ENCODE results near the gene GJB2. TPM values are rescaled to one million over a fixed set of nuclear protein-coding genes. Genes with fewer than 3 reads are reported as not detected.

The GJB2 gene
- total and polyA plus RNA-seq, 2 of the 8 experiments (the other 6 are each of a cell fraction or from before 2014, with no cell fraction given), result 0.20 to 0.21 TPM

DNA sequence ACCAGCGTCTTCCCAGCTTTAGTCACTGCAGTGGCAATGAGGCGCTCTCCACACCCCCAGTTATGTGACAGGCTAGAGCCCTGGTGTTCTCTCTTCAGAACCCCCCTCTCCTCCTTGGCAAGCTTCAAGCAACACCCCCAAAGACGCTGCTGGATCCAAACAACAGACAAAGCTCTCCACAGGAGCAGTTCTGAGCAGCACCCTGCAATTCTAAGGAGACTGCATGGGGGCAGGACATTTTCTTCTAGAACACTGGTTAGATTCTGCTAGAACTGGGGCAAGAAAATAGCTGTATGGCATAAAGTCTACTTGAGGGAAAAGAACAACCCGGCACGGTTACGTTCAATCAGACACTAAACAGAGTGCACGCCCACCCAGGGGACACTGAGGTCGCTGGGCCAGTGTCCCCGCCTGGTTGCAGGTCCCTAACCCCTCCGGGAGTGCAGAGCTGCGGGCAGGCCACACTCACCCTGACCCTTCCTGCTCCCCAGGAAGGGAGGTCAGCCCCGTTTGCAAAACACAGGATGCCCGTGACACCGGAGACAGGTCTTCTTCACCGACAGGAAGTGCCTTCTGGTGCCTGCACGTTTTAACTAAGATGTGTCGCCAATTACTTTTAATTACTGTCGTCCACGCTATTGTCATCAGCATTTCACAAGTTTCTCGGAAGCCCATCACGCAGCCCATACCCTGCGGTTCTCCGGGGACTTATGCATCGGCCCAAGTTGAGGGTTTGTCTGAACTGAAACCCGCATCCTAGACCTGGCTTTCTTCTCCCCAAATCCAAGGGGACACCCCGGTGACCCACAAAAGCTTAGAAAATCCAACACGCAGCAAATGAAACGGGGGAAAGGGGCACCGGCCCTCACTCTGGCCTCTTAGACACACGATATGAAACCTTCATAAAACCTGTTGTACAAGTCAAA lies 38.4 kb upstream of the GJB2 start:
- Histone ChIP-seq H3K4ac (replicated peaks; ENCODE audit: insufficient read length, low read depth, low read length) (no peak overlapping the region), H2BK12ac (ENCODE audit: low read depth, low read length) (no peak overlapping the region), H3K4me1 (replicated peaks in 1 of 4; ENCODE audit: control insufficient read depth in 3 of 4, insufficient read depth in 4 of 4, low read length in 3 of 4) (peaks cover 0 to 7% (median 2%) of the 10 kb centered on the region in 4 experiments; a peak in 4 of 7 replicates), H3K56ac (replicated peaks; ENCODE audit: insufficient read length, low read depth, low read length) (no peak overlapping the region), H4K8ac (ENCODE audit: extremely low read depth, insufficient read depth, low read length) (no peak overlapping the region), H4K20me1 (replicated peaks in 1 of 2; ENCODE audit: control insufficient read depth in 1 of 2, insufficient read depth in 2 of 2, low read length in 2 of 2) (peaks cover 0 to 10% of the 10 kb centered on the region in 2 experiments), H3K4me3 (ENCODE audit: extremely low read depth in 1 of 4, insufficient read depth in 2 of 4, low read depth in 3 of 4, low read length in 4 of 4) (peak overlapping the region; percentile 16 to 61 (median 36); a peak in 7 of 8 replicates), H3K27ac (ENCODE audit: low read depth, low read length) (no peak overlapping the region), H4K91ac (replicated peaks; ENCODE audit: insufficient read length, low read length) (no peak overlapping the region), H3K9me3 (ENCODE audit: insufficient read depth in 2 of 2, low read depth in 1 of 2, low read length in 1 of 2) (no peaks in the 10 kb centered on the region), H3K14ac (ENCODE audit: insufficient read length) (no peak overlapping the region), H3K18ac (ENCODE audit: extremely low read depth, low read length) (no peak overlapping the region), H3K79me2 (ENCODE audit: control insufficient read depth in 1 of 2, insufficient read depth in 2 of 2, low read length in 2 of 2) (no peaks in the 10 kb centered on the region), H2BK20ac (ENCODE audit: low read length) (no peak overlapping the region), H3K79me1 (ENCODE audit: low read depth, low read length) (no peaks in the 10 kb centered on the region), H2BK120ac (replicated peaks; ENCODE audit: low read depth, low read length) (no peak overlapping the region), H2BK15ac (ENCODE audit: low read length) (no peak overlapping the region), H3K4me2 (ENCODE audit: insufficient read depth in 1 of 2, low read depth in 2 of 2, low read length in 2 of 2) (peak overlapping the region; percentile 67 to 91), H3K36me3 (ENCODE audit: control insufficient read depth in 2 of 4, insufficient read depth in 4 of 4, low read length in 3 of 4) (peaks cover 0 to 2% (median 0%) of the 10 kb centered on the region in 4 experiments; a peak in 1 of 8 replicates), H3K27me3 (replicated peaks in 1 of 4; ENCODE audit: control insufficient read depth in 3 of 4, extremely low read depth in 1 of 4, insufficient read depth in 3 of 4, low read length in 3 of 4) (peaks cover 30 to 55% (median 47%) of the 10 kb centered on the region in 4 experiments), H2AK5ac (ENCODE audit: low read depth, low read length) (no peak overlapping the region), H3K23ac (ENCODE audit: insufficient read length) (no peak overlapping the region), H2AFZ (ENCODE audit: low read length) (no peak overlapping the region), H3K9ac (replicated peaks in 1 of 4; ENCODE audit: extremely low read depth in 1 of 4, low read depth in 3 of 4, low read length in 3 of 4) (no peak overlapping the region), H4K5ac (ENCODE audit: insufficient read length, low read depth, low read length) (no peak overlapping the region), H2BK5ac (ENCODE audit: low read depth, low read length) (no peak overlapping the region), H3K23me2 (ENCODE audit: low read depth, low read length) (peaks cover 5% of the 10 kb centered on the region)
- DNase-seq (ENCODE audit: low read depth in 1 of 2, low spot score in 2 of 2) (peak in 1 of 2 experiments; percentile 54), FAIRE-seq (no peak)
- TF ChIP-seq HDAC6 (IDR thresholded peaks at IDR 0.05; ENCODE audit: low read depth, low read length), result no peak
- peak; percentile 75; the same call in 1 of the 2 replicates for TF ChIP-seq SUZ12 (IDR thresholded peaks at IDR 0.05; ENCODE audit: low read length)
- TF ChIP-seq RNF2 (IDR thresholded peaks at IDR 0.05; ENCODE audit: borderline replicate concordance, low read depth, low read length, missing control alignments, poor library complexity, severe bottlenecking), result peak; percentile 50
- WGBS, 2 experiments (ENCODE audit: extremely low coverage in 1 of 2, insufficient coverage in 1 of 2, insufficient read length in 1 of 2, insufficient replicate concordance in 2 of 2, low coverage in 1 of 2, low lambda C conversion rate in 2 of 2, missing lambda C conversion rate in 1 of 2), result 20% methylated on average over 30 of the region's 30 CpGs; no CpG with 5 or more reads in 1 of the 2 experiments
- POLR2A ChIA-PET (ENCODE audit: partially characterized antibody), result no interaction called here
- CTCF ChIA-PET (ENCODE audit: partially characterized antibody), result interaction anchor here (0.6 to 4.3 kb wide), 4 partner anchors 24 to 261 kb away, joined by 3 to 20 read pairs (median 3); no protein-coding TSS in a partner anchor
